ENCODE data around the gene MATN1. TPM values are rescaled to one million over a fixed set of nuclear protein-coding genes. Genes with fewer than 3 reads are reported as not detected.

The MATN1 gene
- total RNA-seq, 1 donor from 2014 or later: 0.54 TPM

DNA sequence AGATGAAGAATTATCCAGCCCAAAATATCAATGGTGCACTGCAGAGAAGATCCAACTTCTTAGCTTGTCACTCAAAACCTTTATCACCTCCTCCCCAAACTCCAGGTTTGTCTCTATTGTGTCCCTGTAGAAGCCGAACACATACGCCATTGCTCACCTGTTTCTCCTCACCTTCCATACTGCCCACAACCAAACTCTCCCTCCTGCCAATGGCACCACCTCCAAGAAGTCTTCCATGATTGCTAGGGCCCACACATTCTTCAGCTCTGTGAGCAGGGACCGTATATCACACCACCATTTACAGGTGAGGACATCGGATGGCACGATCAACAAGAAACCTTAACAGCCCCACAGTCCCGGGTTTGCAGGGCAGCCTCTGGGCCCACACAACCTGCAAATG, 31.9 kb upstream of the MATN1 start:
- no peaks in the 10 kb centered on the region for H3K9me3 Mint-ChIP-seq
- DNase-seq (ENCODE audit: low read depth, low spot score): no peak
- no peak overlapping the region for H3K4me3 Mint-ChIP-seq
- H3K4me1 Mint-ChIP-seq: peaks cover 41% of the 10 kb centered on the region
- H3K27me3 Mint-ChIP-seq (ENCODE audit: low read depth): no peaks in the 10 kb centered on the region
- H3K36me3 Mint-ChIP-seq (ENCODE audit: low read depth): no peaks in the 10 kb centered on the region
- TF ChIP-seq, protein P1, sequence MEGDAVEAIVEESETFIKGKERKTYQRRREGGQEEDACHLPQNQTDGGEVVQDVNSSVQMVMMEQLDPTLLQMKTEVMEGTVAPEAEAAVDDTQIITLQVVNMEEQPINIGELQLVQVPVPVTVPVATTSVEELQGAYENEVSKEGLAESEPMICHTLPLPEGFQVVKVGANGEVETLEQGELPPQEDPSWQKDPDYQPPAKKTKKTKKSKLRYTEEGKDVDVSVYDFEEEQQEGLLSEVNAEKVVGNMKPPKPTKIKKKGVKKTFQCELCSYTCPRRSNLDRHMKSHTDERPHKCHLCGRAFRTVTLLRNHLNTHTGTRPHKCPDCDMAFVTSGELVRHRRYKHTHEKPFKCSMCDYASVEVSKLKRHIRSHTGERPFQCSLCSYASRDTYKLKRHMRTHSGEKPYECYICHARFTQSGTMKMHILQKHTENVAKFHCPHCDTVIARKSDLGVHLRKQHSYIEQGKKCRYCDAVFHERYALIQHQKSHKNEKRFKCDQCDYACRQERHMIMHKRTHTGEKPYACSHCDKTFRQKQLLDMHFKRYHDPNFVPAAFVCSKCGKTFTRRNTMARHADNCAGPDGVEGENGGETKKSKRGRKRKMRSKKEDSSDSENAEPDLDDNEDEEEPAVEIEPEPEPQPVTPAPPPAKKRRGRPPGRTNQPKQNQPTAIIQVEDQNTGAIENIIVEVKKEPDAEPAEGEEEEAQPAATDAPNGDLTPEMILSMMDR (conservative IDR thresholded peaks at IDR 0.05): no peak
- no peak overlapping the region for H3K27ac Mint-ChIP-seq (ENCODE audit: unreplicated experiment)

DNA sequence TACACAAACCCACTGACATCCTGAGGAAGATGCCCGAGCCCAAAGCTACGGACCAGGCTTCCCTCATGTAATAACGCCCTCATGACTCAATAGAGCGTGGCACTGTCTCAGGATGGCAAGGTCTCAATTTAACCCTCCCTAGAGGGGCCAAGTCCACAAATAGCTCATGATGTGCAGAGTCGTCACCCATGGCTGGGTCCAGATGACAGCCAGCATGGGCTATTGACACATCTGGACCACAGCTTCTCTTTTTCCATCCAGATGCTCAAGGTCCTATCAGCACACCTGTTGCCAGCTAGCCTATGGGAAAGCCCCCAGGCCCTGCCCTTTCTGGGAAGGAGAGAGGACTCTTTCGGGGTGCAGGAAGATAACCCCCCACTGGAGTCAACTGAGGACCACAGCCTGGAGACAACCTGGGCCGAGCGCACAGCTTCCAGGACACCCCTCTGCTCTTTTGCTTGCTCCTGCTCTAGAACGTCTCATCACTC, 31.3 kb upstream of the MATN1 start:
- no peak overlapping the region for H3K4me3 Mint-ChIP-seq
- no peaks in the 10 kb centered on the region for H3K36me3 Mint-ChIP-seq (ENCODE audit: low read depth)
- no peaks in the 10 kb centered on the region for H3K9me3 Mint-ChIP-seq
- no peak overlapping the region for H3K27ac Mint-ChIP-seq (ENCODE audit: unreplicated experiment)
- TF ChIP-seq, protein P1 (conservative IDR thresholded peaks at IDR 0.05): no peak
- no peak for DNase-seq (ENCODE audit: low read depth, low spot score)
- no peaks in the 10 kb centered on the region for H3K27me3 Mint-ChIP-seq (ENCODE audit: low read depth)
- peaks cover 39% of the 10 kb centered on the region for H3K4me1 Mint-ChIP-seq

DNA sequence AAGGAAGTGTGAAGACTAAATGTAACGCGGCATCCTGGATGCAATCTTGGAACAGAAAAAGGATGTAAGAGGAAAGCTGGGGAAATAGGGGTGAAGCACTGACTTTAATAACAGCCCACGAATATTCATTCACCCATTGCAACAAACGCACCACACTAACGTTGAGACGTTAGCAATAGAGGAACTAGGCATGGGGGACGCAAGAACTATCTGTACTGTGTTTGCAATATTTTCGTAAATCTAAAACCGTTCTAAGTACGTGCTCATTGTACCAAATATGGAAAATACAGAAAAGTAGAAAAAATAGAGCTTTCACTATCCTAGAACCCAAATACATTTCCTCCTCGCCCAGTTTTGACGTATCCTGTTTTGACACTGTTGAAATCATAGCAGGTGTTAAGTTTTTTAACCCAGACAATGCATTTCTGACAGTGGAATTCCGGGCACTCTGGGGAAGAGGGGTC, 30.3 kb upstream of the MATN1 start:
- Mint-ChIP-seq H3K27ac (ENCODE audit: unreplicated experiment) (no peak overlapping the region), H3K27me3 (ENCODE audit: low read depth) (no peaks in the 10 kb centered on the region), H3K4me1 (peaks cover 39% of the 10 kb centered on the region), H3K9me3 (no peaks in the 10 kb centered on the region), H3K36me3 (ENCODE audit: low read depth) (no peaks in the 10 kb centered on the region), H3K4me3 (no peak overlapping the region)
- TF ChIP-seq, protein P1 (conservative IDR thresholded peaks at IDR 0.05): no peak
- DNase-seq (ENCODE audit: low read depth, low spot score): no peak

DNA sequence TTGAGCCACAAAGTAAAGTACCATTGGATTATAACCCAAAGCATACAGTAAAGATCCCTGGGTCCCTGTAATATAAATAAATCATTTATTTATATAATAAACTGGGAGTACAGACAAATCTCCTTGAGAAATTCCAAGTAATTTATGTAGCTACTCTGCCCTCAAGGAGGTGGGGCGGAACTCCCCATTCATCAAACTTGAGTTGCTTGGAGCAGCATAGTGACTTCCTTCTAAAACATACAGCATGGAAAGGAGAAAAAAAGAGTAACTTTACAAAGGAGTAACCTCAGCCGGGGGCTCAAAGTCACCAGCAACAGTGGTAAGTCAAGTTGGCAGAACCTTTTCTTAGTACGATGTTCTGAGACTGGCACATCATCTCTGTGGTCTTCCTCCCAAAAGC, 29.7 kb upstream of the MATN1 start:
- DNase-seq (ENCODE audit: low read depth, low spot score): no peak
- H3K36me3 Mint-ChIP-seq (ENCODE audit: low read depth): no peaks in the 10 kb centered on the region
- H3K4me1 Mint-ChIP-seq: peaks cover 39% of the 10 kb centered on the region
- TF ChIP-seq, protein P1 (conservative IDR thresholded peaks at IDR 0.05): no peak
- H3K4me3 Mint-ChIP-seq: no peak overlapping the region
- no peaks in the 10 kb centered on the region for H3K9me3 Mint-ChIP-seq
- no peaks in the 10 kb centered on the region for H3K27me3 Mint-ChIP-seq (ENCODE audit: low read depth)
- no peak overlapping the region for H3K27ac Mint-ChIP-seq (ENCODE audit: unreplicated experiment)

DNA sequence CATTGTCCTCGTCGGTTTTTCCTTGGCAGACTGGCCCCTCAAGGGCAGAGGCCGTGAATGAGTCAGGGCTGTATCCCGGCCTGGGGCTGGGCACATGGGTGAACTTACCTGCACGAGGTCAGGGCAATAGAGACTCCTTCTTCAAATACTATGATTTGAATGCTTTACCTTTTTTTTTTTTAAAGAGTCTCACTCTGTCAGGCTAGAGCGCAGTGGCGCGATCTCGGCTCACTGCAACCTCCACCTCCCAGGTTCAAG, 29.2 kb upstream of the MATN1 start:
- Mint-ChIP-seq H3K9me3 (no peaks in the 10 kb centered on the region), H3K4me3 (no peak overlapping the region), H3K27ac (ENCODE audit: unreplicated experiment) (no peak overlapping the region), H3K36me3 (ENCODE audit: low read depth) (no peaks in the 10 kb centered on the region), H3K4me1 (peaks cover 42% of the 10 kb centered on the region), H3K27me3 (ENCODE audit: low read depth) (no peaks in the 10 kb centered on the region)
- TF ChIP-seq, protein P1 (conservative IDR thresholded peaks at IDR 0.05): no peak
- DNase-seq (ENCODE audit: low read depth, low spot score): no peak

All from neural crest cell (in vitro differentiated cells).